Lower lobe of right lung (tissue), 2 donors: ENCODE data around the gene BRAF. TPM values are rescaled to one million over a fixed set of nuclear protein-coding genes. Genes with fewer than 3 reads are reported as not detected.
"Not testable (repeated sequence)": the region's sequence is repeated elsewhere in the genome, so short reads cannot be mapped to it uniquely, and the experiment has no call there.

Experiments
- ATAC-seq, 2 donors: fragments of 200-7000 bp; cut with Tn5 transposase; one replicate each; pipeline ENCODE4 v1.9.1; 2020 to 2022; ENCODE audit warnings: mild to moderate bottlenecking in 2 of 2, moderate library complexity in 2 of 2
- DNase-seq: peaks from one replicate; pipeline ENCODE4 v3.0.0-alpha.2; 2020
- H3K27ac ChIP-seq: fragments of 200-600 bp; one replicate; pipeline ENCODE4 v1.8.0; 2022
- H3K27me3 ChIP-seq: fragments of 200-600 bp; one replicate; pipeline ENCODE4 v1.8.0; 2022; ENCODE audit warnings: low read depth
- H3K36me3 ChIP-seq: fragments of 200-600 bp; one replicate; pipeline ENCODE4 v1.8.0; 2022; ENCODE audit warnings: mild to moderate bottlenecking
- H3K4me1 ChIP-seq: fragments of 200-600 bp; one replicate; pipeline ENCODE4 v1.8.0; 2022
- H3K4me3 ChIP-seq: fragments of 200-600 bp; one replicate; pipeline ENCODE4 v1.8.0; 2022; ENCODE audit warnings: mild to moderate bottlenecking
- H3K9me3 ChIP-seq: fragments of 200-600 bp; one replicate; pipeline ENCODE4 v1.8.0; 2022
- intact Hi-C: fragments of 100-400 bp; cut with DNase I; formaldehyde crosslinking; loops from one replicate; pipeline ENCODE4 v1.11.0; 2022
- total RNA-seq: library from RNA; stranded (reverse); fragmentation: NEBNext Ultra II Directional; extraction: Animal tissue kit (Norgen Biotek cat#: 25700); gene quantifications from one replicate; pipeline ENCODE4 v1.2.1, GENCODE V29; 2021
- TF ChIP-seq, protein P1 (sequence below): fragments of 200-600 bp; IDR thresholded peaks from one replicate; pipeline ENCODE4 v1.8.0; 2022; ENCODE audit warnings: antibody characterized with exemption, mild to moderate bottlenecking
- donor health status: DM: no; HTN: yes; CAD: no; lungs with severe emphysema.

Gene BRAF
- total RNA-seq, 1 donor from 2014 or later: 43.0 TPM

DNA sequence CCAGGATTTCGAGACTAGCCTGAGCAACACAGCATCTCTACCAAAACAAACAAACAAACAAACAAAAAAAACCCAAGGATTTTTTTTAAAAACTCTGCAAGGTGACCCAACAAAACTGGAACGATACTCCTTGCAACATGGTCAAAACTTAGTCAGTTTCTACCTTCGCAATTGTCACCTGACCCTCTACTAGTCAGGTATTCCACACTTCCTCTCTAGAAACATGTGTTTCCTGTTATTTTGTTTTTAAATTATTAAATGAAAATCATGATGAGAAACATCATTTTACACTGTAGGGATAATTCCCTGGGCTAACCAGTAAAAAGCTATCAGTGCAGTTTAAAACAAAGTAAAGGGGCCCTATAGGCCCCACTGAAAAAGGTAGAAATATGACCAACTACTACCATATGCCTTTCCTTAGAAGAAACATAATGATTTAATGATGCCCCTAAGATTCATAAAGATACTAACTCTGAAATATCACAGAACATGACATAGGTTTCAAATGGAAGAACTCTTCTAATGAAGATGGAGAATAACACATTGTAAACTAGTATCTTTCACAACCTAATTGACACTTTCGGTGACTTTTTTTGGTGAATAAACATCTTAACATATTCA, 8.7 kb downstream of the BRAF start:
- TF ChIP-seq, protein P1, sequence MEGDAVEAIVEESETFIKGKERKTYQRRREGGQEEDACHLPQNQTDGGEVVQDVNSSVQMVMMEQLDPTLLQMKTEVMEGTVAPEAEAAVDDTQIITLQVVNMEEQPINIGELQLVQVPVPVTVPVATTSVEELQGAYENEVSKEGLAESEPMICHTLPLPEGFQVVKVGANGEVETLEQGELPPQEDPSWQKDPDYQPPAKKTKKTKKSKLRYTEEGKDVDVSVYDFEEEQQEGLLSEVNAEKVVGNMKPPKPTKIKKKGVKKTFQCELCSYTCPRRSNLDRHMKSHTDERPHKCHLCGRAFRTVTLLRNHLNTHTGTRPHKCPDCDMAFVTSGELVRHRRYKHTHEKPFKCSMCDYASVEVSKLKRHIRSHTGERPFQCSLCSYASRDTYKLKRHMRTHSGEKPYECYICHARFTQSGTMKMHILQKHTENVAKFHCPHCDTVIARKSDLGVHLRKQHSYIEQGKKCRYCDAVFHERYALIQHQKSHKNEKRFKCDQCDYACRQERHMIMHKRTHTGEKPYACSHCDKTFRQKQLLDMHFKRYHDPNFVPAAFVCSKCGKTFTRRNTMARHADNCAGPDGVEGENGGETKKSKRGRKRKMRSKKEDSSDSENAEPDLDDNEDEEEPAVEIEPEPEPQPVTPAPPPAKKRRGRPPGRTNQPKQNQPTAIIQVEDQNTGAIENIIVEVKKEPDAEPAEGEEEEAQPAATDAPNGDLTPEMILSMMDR: no peak
- H3K4me3 ChIP-seq: no peak overlapping the region
- ATAC-seq (no peak), DNase-seq (no peak)
- no peaks in the 10 kb centered on the region for H3K9me3 ChIP-seq
- no peaks in the 10 kb centered on the region for H3K36me3 ChIP-seq
- no peak overlapping the region for H3K27ac ChIP-seq
- H3K27me3 ChIP-seq: no peaks in the 10 kb centered on the region
- intact Hi-C loops: no loop called here
- H3K4me1 ChIP-seq: peaks cover 24% of the 10 kb centered on the region

DNA sequence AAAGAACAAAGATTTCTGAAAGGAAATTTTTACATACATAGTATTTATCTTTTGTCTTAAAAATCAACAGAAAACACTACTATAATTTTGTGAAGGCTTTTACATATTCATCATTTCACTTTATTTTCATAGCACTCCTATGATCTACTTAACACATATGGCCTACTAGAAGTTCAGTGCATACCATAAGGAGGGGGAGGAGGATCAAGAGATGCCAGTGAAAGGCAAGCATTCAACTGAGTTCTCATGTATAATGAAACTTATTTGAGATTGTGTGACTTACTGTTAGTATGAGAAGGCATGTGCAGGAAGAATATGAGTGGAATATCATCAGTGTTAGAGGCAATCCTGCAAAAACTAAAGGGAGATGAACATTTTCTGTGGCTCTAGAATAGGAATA, 10.6 kb downstream of the BRAF start:
- intact Hi-C loops: no loop called here
- peaks cover 19% of the 10 kb centered on the region for H3K4me1 ChIP-seq
- DNase-seq (no peak), ATAC-seq (no peak)
- H3K9me3 ChIP-seq: no peaks in the 10 kb centered on the region
- TF ChIP-seq, protein P1: no peak
- H3K27ac ChIP-seq: no peak overlapping the region
- H3K36me3 ChIP-seq: no peaks in the 10 kb centered on the region
- no peaks in the 10 kb centered on the region for H3K27me3 ChIP-seq
- H3K4me3 ChIP-seq: no peak overlapping the region

DNA sequence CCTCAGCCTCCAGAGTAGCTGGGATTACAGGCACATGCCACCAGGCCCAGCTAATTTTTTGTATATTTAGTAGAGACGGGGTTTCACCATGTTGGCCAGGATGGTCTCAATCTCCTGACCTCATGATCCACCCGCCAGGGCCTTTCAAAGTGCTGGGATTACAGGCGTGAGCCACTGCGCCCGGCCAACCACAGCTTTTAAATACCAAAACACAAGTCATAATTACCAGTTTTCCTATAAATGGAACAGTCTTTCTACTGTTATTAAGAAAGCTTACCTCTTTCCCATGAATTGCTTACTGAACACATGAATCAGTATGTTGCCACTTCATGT, 11.2 kb downstream of the BRAF start:
- peak overlapping the region; percentile 33 for H3K27ac ChIP-seq
- H3K27me3 ChIP-seq, H3K36me3 ChIP-seq, H3K9me3 ChIP-seq, intact Hi-C loops, DNase-seq, H3K4me3 ChIP-seq, ATAC-seq: not testable (repeated sequence)
- H3K4me1 ChIP-seq: peaks cover 19% of the 10 kb centered on the region

- intact Hi-C loops: no loop called here
- peak in 1 of 2 donors; percentile 32 for ATAC-seq
Measured at GRCh38 chr7:140911746-140912145, 13.0 kb downstream of the BRAF start.

GRCh38 chr7:140909476-140910161, 15.1 kb downstream of the BRAF start:
- H3K4me3 ChIP-seq: no peak overlapping the region
- no peak overlapping the region for H3K27ac ChIP-seq
- intact Hi-C loops: no loop called here
- ATAC-seq (no peak), DNase-seq (no peak)
- H3K36me3 ChIP-seq: no peaks in the 10 kb centered on the region
- TF ChIP-seq, protein P1: no peak
- peaks cover 19% of the 10 kb centered on the region for H3K4me1 ChIP-seq
- no peaks in the 10 kb centered on the region for H3K9me3 ChIP-seq
- no peaks in the 10 kb centered on the region for H3K27me3 ChIP-seq

More at GRCh38 chr7:140911746-140912145, 13.0 kb downstream of the BRAF start:
- H3K4me1 ChIP-seq: peaks cover 19% of the 10 kb centered on the region
- DNase-seq: no peak
- H3K36me3 ChIP-seq: no peaks in the 10 kb centered on the region
- H3K27me3 ChIP-seq: no peaks in the 10 kb centered on the region
- TF ChIP-seq, protein P1: no peak
- no peak overlapping the region for H3K27ac ChIP-seq
- no peak overlapping the region for H3K4me3 ChIP-seq
- H3K9me3 ChIP-seq: no peaks in the 10 kb centered on the region

DNA sequence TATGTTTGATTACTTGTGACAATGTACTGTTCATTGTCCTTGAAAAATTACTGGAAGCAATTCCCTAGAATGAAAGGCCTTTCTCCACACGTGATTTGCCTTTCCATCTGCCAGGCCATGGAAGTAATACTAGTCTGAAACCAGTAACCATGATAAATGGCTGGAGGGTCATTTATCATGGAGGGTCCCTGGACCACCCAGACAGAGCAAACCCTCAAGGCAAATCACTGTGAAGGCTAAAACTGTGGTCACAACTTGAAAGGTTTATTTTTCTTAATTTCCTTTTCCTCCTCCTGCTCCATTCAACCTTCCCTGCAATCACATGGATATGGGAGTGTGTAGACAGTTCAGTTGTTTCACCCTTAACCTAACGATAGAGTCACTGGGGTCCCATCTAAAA, 16.4 kb downstream of the BRAF start:
- Histone ChIP-seq H3K4me1 (peaks cover 15% of the 10 kb centered on the region), H3K4me3 (no peak overlapping the region), H3K27me3 (no peaks in the 10 kb centered on the region), H3K9me3 (no peaks in the 10 kb centered on the region), H3K36me3 (no peaks in the 10 kb centered on the region), H3K27ac (no peak overlapping the region)
- TF ChIP-seq, protein P1: no peak
- DNase-seq (no peak), ATAC-seq (no peak)
- intact Hi-C loops: no loop called here
